ENCODE results near the gene ELAPOR1. TPM values are rescaled to one million over a fixed set of nuclear protein-coding genes. Genes with fewer than 3 reads are reported as not detected.

ELAPOR1 gene
- total RNA-seq, 3 donors from 2014 or later = 0.64 to 220 (median 202) TPM

GRCh38 chr1:109156916-109157385 lies 43.0 kb downstream of the ELAPOR1 start:
- H3K4me3 ChIP-seq = no peak overlapping the region
- peaks cover 0 to 17% of the 10 kb centered on the region in 2 donors for H3K4me1 ChIP-seq
- peak overlapping the region; percentile 78 to 80 for H3K27ac ChIP-seq
- intact Hi-C loops (cut with DNase I; ENCODE audit: low total_unique reads) = loop anchor here (5.0 kb wide), 1 partner anchor 990 kb away; no protein-coding TSS in a partner anchor
- TF ChIP-seq POLR2AphosphoS5 (IDR thresholded peaks at IDR 0.05) (no peak), CTCF (IDR thresholded peaks at IDR 0.05) (no peak), POLR2A (IDR thresholded peaks at IDR 0.05) (no peak)
- DNase-seq (ENCODE audit: low spot score in 2 of 2) = peak; percentile 60 to 66
- H3K27me3 ChIP-seq = no peaks in the 10 kb centered on the region
- no peaks in the 10 kb centered on the region for H3K36me3 ChIP-seq
- no peaks in the 10 kb centered on the region for H3K9me3 ChIP-seq

GRCh38 chr1:109158433-109158832 lies 44.5 kb downstream of the ELAPOR1 start:
- Histone ChIP-seq H3K36me3 (no peaks in the 10 kb centered on the region), H3K9me3 (no peaks in the 10 kb centered on the region), H3K27me3 (no peaks in the 10 kb centered on the region), H3K4me3 (no peak overlapping the region), H3K4me1 (peaks cover 0 to 19% of the 10 kb centered on the region in 2 donors), H3K27ac (peak overlapping the region; percentile 21 to 29)
- no peak for DNase-seq (ENCODE audit: low spot score in 2 of 2)
- TF ChIP-seq POLR2AphosphoS5 (IDR thresholded peaks at IDR 0.05) (no peak), CTCF (IDR thresholded peaks at IDR 0.05) (no peak), POLR2A (IDR thresholded peaks at IDR 0.05) (no peak)
- intact Hi-C loops (cut with DNase I; ENCODE audit: low total_unique reads) = loop anchor here (5.0 kb wide), 1 partner anchor 989 kb away; no protein-coding TSS in a partner anchor

GRCh38 chr1:109159326-109159725 lies 45.4 kb downstream of the ELAPOR1 start:
- DNase-seq (ENCODE audit: low spot score in 2 of 2) = no peak
- TF ChIP-seq POLR2A (IDR thresholded peaks at IDR 0.05) (no peak), CTCF (IDR thresholded peaks at IDR 0.05) (no peak), POLR2AphosphoS5 (IDR thresholded peaks at IDR 0.05) (no peak)
- no peaks in the 10 kb centered on the region for H3K27me3 ChIP-seq
- no peaks in the 10 kb centered on the region for H3K9me3 ChIP-seq
- H3K4me1 ChIP-seq = peaks cover 0 to 19% of the 10 kb centered on the region in 2 donors
- no peak overlapping the region for H3K4me3 ChIP-seq
- H3K27ac ChIP-seq = peak overlapping the region; percentile 22 to 29
- H3K36me3 ChIP-seq = no peaks in the 10 kb centered on the region
- intact Hi-C loops (cut with DNase I; ENCODE audit: low total_unique reads) = loop anchor here (5.0 kb wide), 1 partner anchor 988 kb away; no protein-coding TSS in a partner anchor

GRCh38 chr1:109160071-109160840 lies 46.3 kb downstream of the ELAPOR1 start:
- H3K9me3 ChIP-seq = no peaks in the 10 kb centered on the region
- H3K4me1 ChIP-seq = peaks cover 0 to 19% of the 10 kb centered on the region in 2 donors
- no peaks in the 10 kb centered on the region for H3K36me3 ChIP-seq
- no peak overlapping the region for H3K4me3 ChIP-seq
- intact Hi-C loops (cut with DNase I; ENCODE audit: low total_unique reads) = no loop called here
- no peak for DNase-seq (ENCODE audit: low spot score in 2 of 2)
- peak overlapping the region; percentile 22 to 76 for H3K27ac ChIP-seq
- TF ChIP-seq POLR2A (IDR thresholded peaks at IDR 0.05) = no peak
- no peak for TF ChIP-seq CTCF (IDR thresholded peaks at IDR 0.05)
- TF ChIP-seq POLR2AphosphoS5 (IDR thresholded peaks at IDR 0.05) = no peak
- no peaks in the 10 kb centered on the region for H3K27me3 ChIP-seq

All from breast epithelium (tissue), 4 donors.